GM21786 (cell line): ENCODE measurements around the gene ZNF700.
"Not testable (repeated sequence)": the region's sequence is repeated elsewhere in the genome, so short reads cannot be mapped to it uniquely, and the experiment has no call there.

ENCODE experiments used
- ATAC-seq: cut with Tn5 transposase; IDR thresholded peaks from one replicate; pipeline ENCODE4 v1.9.1; 2021; ENCODE audit not compliant: unreplicated experiment

Gene ZNF700

DNA sequence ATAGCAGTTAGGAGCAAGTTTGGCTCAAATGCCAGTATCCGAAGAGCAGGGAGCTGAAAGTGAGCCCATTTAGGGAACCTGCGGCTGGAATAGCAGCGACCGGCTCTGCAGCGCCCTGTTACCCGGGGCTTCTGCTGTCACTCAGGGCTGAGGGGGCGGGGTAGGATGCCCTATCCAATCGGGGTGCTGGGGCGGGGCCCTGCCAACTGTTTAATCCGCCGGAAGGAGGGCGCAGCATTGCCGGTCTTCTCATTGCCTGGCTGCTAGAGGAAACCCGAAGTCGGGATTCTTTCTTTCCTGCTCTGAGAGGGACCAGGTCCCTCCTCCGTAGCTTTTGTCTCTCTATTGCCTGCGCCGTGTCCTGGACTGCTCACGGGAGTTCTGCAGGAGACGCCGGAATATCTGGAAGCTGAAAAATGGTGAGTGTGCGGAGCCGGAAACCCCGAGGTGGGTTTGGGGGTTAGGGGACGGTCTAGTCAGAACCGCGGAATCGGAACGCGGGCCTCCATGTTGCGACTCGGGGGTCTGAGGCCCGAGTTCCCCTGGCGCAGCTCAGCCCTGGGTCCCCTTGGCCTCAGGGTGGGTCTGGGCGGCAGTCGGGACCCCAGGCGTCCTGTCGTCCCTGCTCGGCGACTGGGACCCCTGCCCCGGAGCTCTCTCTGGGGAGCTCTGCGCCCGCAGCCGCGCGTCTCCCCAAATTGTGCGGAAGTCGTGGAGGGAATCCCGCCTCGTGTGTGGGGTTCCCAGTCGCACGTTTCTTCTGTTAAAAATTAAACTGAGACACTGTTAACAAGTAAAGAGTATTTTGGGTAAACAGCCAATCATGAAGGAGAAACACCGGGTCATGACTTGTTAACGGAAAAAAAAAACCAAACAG, 62.7 kb downstream of the ZNF700 start:
- peak; percentile 79 for ATAC-seq

- ATAC-seq, result no peak
Measured at GRCh38 chr19:11989112-11989456, 64.2 kb downstream of the ZNF700 start.

GRCh38 chr19:11991921-11992320, 67.0 kb downstream of the ZNF700 start:
- ATAC-seq, result not testable (repeated sequence)

DNA sequence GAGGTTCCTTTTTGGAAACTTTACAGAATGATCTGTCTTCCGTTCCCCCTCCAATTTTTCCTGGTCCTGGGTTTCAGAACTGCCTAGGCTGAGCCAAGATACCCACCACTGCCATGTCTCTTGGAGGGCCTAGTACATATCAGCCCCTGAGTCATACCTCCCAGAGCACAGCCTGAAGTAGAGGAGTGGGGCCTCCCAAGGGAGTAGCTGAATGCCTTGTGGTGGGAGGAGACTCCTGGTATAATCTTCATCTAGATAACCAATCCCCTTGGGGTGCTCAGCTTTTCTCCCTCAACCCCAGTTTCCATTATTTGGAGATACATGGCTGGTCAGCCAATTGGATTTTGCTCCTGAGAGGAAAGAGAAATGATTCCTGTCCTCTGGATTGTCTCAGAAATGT, 70.3 kb downstream of the ZNF700 start:
- ATAC-seq, result no peak
